Stimulated activated CD8-positive, alpha-beta memory T cell treated with anti-CD3 and anti-CD28 coated beads, Interleukin-2, amount 100 ng/mL, for 48 hours (primary cell): ENCODE measurements around the gene OLFM1.
A peak's percentile ranks its signal among the peaks of the same experiment; 100 is the strongest.
"Not testable (repeated sequence)": the region's sequence is repeated elsewhere in the genome, so short reads cannot be mapped to it uniquely, and the experiment has no call there.

Experiments used
- DNase-seq, 2 donors: peaks; one replicate each; pipeline ENCODE4 v3.0.0-alpha.2; 2020; ENCODE audit warnings: low read depth in 2 of 2

Gene OLFM1

DNA sequence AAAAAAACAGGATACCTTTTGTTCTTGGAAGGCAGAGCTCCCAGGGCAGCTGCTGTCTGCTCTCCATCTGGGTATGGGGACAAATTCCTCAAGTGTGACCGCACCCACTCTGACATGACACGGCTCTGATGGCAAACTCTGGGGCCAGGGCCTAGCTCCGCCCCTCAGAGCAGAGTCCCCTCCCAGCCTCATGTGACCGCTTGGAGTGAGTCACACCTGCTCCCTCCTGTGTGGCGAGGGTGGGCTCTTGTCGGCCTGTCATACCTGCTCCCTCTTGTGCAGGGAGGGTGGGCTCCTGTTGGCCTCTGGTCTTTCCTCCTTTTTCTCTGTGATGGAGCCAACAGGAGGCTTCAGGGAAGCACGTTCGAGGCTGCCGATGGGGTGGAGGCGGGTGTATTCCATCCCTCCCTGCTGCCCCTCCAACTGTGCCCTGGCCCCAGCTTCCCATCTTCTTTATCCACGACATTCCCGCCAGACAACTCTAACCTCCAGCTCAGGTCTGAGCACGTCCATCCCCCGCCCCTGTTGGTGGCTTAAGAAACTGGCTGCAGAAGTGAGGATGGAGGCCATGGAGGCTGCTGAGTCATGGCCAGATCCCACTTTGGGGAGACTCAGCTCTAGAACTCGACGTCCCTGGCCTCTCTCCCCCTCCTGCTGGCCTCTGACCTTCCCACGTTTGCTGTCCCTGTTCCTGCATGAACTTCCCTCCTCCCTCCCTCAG, 65.3 kb downstream of the OLFM1 start:
- no peak for DNase-seq

DNA sequence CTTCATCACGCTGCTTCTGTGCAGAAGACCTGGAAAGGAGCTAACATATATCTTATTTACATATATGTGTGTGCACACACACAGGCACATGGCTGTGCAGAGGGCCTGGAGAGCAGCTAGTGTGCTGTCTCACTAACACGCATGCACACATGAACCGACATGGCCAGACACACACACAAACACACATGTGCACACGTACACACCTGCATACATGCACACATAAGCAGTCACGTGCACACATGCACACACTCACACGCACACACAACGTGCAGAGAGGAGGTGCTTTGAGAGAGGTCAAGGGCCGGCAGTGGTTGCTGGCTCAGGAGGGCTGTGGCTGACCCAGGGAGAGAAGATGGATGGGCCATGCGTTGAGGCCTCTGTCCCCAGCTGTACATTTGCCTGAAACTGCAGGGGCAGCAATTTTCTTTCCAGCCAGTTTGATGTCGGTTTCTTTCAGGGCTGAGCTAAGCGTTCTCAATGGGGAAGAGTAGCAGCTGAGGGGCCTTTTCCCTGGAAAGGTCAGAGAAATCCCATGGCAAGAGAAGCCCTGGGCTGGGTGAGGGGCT, 66.7 kb downstream of the OLFM1 start:
- no peak for DNase-seq

DNA sequence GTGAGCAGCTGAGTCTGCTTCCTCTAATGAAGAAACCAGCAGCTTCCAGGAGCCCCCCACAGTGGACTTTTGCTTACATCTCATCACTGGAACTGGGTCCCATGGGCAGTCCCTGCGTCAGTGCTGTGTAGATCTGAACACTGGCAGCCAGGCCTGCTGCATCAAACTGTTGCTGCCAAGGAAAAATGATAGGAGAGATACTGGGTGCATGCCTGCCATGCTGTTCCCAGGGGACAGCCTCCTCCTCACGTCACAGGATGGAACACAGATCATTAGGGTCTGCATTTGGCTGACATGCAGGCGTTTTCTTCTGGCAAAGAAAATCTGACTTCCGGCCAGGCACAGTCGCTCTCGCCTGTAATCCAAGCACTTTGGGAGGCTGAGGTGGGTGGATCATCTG, 67.9 kb downstream of the OLFM1 start:
- no peak for DNase-seq

DNA sequence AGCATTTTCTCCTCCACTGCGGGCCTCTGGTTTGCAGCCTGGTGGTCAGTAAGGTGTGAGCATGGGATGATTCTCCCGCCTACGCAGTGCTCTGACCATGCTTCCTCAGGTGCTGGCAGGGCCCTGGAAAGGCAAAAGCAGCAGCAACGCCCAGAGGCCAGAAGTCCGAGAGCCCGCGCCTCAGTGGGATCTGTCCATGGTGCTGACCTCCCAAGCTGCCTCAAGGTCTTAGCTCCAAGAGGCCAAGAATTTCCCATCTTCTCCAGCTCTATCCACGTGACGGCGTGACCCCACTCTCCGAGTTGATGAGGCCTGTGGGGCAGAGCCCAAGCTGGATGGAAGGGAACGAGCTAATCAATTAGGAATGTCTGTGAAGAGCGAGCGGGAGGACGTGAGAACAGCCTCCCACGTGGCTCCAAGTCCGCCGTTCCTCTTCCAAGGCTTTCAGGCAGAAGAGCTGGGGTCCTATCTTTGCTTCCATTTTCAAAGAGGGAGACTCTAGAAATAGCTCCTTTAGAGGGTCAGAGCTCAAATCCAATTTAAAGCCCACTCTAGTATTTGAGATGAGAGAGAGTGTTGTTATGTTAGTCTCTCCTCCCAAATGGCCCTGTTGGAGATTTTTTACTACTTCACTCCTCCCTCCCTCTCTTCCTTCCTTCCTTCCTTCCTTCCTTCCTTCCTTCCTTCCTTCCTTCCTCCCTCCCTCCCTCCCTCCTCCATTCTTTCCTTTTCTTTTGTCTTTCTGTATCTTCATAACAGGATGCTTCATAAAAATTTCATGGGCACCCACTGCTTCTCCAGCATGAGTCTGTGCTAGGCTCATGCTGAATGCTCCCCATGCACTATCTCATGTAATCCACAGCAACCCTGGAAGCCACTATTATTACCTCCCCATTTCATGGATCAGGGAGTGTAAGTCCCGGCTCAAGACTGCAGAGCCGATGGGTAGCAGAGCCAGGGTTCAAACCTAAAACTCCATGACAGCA, 69.3 kb downstream of the OLFM1 start:
- peak in 1 of 2 donors; percentile 4 for DNase-seq

DNA sequence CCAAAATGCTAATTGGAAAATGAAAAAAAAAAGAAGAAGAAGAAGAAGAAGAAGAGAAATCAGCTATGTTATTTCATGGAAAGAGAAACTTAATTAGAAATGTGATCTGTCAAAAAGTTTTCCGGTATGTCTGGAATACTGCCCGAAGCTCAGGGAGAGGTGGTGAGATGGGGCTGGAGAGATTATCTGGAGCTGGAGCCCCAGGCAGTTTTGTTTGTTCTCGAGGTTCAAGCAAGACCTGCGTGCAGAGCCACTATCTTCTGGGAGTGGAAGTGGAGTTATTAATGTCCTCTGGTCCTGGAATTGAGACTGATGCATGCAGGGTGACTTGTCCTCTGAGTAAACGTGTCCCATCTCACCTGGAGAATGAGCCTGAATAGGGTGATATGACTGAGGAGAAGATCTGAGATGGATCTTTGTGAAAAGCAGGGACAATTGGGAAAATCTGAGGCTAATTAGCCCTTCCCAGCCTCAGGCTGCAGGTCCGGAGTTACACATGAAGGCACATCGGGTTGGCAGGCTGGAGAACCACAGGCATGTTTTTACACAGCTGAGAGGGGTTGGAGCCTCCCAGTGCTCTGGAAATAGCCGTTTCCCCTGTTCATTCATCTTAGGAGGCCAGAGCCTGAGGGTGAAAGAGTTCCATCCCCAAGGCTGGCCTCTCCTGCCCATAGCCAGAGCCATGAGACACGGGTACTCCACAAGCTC, 70.5 kb downstream of the OLFM1 start:
- DNase-seq: no peak

GRCh38 chr9:135158564-135158937, 71.1 kb downstream of the OLFM1 start:
- no peak for DNase-seq

- no peak for DNase-seq
These were observed 72.3 kb downstream of the OLFM1 start for GRCh38 chr9:135159801-135160200.

GRCh38 chr9:135160862-135161261, 73.4 kb downstream of the OLFM1 start:
- no peak for DNase-seq

DNA sequence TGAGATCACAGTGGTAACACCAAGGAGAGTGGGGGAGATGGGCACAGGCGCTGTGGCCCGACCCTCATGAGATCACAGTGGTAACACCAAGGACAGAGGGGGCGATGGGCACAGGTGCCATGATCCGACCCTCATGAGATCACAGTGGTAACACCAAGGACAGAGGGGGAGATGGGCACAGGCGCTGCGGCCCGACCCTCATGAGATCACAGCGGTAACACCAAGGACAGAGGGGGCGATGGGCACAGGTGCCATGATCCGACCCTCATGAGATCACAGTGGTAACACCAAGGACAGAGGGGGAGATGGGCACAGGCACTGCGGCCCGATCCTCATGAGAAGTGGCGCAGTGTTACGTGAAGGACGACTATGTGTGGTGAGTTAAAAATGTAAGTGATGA, 75.1 kb downstream of the OLFM1 start:
- not testable (repeated sequence) for DNase-seq

GRCh38 chr9:135163023-135163780, 75.7 kb downstream of the OLFM1 start:
- no peak for DNase-seq

DNA sequence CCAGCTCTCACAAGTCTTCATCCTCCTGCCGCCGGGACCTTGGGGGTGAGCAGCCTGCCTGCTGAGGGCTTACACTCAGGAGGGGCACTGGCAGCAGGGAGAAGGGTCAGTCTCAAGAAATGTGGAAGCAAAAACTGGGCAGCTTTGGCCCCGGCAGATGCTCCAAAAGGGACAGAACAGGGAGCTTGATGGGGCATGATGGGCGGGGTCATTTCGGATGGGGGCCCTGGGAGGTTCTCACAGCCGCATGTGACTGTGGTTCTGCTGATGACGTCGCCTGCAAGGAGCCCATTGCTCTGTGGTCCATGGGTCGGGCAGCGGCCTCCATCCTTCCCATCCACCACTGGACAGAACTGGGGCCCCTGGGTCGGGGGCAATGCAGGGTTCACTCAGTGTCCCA, 76.6 kb downstream of the OLFM1 start:
- no peak for DNase-seq

DNA sequence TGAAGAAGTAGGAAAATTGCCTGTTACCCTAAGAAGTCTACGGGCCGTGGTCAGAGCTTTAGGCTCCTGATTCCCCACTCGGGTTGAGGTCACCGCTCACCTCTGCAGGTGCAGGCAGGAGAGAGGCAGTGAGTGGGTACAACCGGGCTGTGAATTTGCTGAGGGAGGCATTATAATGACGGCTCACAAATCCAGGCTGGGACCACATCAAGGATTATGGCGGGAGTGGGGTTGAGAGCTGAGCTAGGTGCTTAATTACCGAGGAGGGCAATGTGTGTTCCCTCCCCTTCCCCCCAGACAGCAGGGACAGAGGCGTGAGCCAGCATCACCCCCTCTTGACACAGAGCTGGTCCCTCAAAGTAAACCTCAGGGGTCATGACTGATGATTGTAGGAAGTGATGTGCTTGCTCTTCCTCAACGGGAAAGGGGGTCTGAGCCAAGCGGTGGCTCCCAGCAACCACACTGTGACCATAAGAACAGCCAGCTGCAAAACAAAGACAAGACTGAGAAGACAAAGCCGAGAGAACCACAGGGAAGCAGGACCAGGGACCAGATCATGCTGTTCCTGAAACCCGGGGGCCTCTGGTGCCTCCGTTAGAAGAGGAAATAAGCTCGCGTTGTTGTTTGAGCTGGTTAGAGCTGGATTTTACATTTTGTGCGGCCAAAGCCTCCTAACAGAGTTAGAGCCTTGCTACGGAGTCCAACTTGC, 77.7 kb downstream of the OLFM1 start:
- no peak for DNase-seq

DNA sequence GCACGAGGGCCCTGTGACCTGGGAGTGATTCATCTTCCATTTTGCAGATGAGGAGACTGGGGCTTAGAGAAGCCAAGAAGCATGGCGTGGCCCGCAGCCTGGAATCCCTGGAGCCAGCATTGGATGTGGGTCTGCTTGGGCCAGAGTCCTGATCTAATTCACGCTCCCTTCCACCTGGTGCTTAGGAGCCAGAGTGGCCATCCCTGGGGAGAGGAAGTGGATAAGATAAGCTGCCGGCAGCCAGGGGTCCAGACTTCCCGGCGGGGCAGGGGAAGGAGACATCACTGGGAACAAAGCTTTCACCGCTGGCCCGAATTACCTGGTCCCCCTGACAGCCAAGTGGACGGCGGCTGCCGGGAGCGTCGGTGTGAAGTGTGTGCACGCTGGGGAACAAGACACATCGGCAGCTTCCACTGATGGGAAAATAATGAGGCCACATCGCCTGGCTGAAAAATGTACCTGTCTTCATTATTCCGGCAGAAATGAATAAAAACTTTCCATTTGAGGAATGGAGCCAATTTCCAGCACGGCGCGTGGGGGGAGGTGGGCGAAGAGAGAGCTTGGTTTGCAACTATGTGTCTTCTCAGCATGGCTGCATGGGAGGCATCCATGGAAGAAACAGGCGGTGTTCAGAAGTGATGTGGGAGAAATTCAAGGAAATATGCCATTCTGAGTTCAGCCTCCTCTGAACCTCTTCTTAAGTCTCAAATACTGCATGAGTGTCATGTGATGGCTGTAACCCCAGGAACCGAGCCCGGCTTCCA, 78.5 kb downstream of the OLFM1 start:
- DNase-seq: no peak

GRCh38 chr9:135166565-135166964, 79.1 kb downstream of the OLFM1 start:
- DNase-seq: no peak

- DNase-seq: no peak
These were observed 79.9 kb downstream of the OLFM1 start for GRCh38 chr9:135167356-135167755.

DNA sequence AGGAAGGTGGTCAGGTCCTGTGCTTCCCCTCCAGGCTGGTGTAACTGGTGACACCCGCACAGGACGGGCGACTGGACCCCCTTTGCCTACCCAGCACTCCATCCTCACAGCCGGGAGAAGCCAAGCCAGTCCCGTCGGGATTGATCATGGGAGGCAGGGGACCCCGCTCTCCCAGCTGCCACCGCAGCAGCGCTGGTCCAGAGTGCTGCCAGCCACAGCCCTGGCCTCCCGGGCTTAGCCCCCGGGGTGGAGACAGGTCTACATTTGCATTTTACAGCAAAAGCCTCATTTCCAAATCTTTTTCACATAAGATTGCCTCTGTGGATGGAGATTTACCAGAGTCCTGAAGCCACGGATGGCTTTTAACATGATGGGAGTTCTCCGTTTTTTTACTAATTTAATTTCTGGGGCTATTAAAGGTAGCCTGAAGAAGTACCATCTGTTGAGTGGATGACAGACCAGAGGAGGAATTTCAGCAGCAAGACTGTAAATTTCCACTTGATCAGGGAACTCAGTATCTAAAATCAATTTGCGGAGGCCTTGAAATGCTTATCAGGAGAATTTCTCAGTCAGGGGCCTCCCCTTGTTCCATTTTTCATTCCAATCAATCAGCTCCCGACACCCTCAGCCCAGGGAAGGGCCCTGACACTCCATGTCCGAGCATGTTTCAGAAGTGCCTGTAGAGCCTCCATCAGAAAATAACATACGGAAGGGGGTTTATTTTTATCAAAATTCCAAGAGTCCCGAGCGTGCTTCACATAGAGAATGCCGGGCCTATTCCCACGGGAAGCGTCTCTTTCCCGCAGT, 80.6 kb downstream of the OLFM1 start:
- no peak for DNase-seq

GRCh38 chr9:135169709-135170226, 82.3 kb downstream of the OLFM1 start:
- no peak for DNase-seq

DNA sequence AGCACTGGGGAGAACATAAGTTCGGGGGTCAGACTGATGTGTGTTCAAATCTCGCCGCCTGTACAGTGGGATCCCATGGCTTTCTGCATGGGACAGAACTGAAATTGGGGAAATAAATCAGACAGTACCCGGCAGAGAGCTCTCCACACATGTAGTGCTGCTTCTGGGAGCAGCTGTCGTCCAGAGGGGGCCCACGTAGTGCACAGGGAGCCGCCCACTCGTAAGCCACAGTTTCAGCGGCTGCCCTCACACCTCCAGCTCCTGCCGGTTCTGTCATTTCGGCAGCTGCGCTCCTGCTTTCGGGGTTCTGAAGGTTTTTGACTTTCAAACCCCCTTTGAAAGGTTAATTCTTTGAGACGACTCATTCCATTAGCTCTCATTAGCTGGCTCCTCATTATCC, 83.1 kb downstream of the OLFM1 start:
- no peak for DNase-seq
